NB4 (cell line): ENCODE measurements around the gene HLCS.

Experiments used
- CTCF ChIP-seq: IDR thresholded peaks from one replicate; pipeline ENCODE4 v1.5.1; 2012; ENCODE audit warnings: low read depth, low read length
- MAX ChIP-seq: IDR thresholded peaks from 2 replicates; pipeline ENCODE4 v1.6.1; 2011; ENCODE audit warnings: low read depth, low read length

- no peak for TF ChIP-seq CTCF
- TF ChIP-seq MAX: no peak
Observed at GRCh38 chr21:36724660-36725059, 241.8 kb downstream of the HLCS start.
